BLaER1 treated with 17β-estradiol and CSF1 and Interleukin-3, amounts not matched to agents 10 nM and 100 nM (cell line): Measurements from ENCODE around the gene RETREG2.

Experiments used
- H3K27ac ChIP-seq, 11 experiments: shearing (Covaris generic); formaldehyde crosslinking; 2 replicates each; pipeline ENCODE4 v1.8.1; 2022
- H3K27me3 ChIP-seq, 11 experiments: shearing (Covaris generic); formaldehyde crosslinking; 2 replicates each; pipeline ENCODE4 v1.8.1; 2022
- H3K36me3 ChIP-seq, 11 experiments: shearing (Covaris generic); formaldehyde crosslinking; 2 replicates each; pipeline ENCODE4 v1.8.1; 2022
- H3K4me1 ChIP-seq, 10 experiments: shearing (Covaris generic); formaldehyde crosslinking; 2 replicates each; pipeline ENCODE4 v1.8.1; 2022
- H3K4me2 ChIP-seq, 11 experiments: shearing (Covaris generic); formaldehyde crosslinking; 2 replicates each; pipeline ENCODE4 v1.8.1; 2022
- H3K4me3 ChIP-seq, 10 experiments: shearing (Covaris generic); formaldehyde crosslinking; 2 replicates each; pipeline ENCODE4 v1.8.1; 2022
- H3K9ac ChIP-seq, 11 experiments: shearing (Covaris generic); formaldehyde crosslinking; 2 replicates each; pipeline ENCODE4 v1.8.1; 2022
- H3K9me3 ChIP-seq, 11 experiments: shearing (Covaris generic); formaldehyde crosslinking; replicated peaks in 1 of 11; 2 replicates each; pipeline ENCODE4 v1.8.1; 2022
- H4K20me1 ChIP-seq, 11 experiments: shearing (Covaris generic); formaldehyde crosslinking; 2 replicates each; pipeline ENCODE4 v1.8.1; 2022
- Cebpa-rat ChIP-seq, 11 experiments: shearing (Covaris generic); IDR thresholded peaks; 2 replicates each; pipeline ENCODE4 v1.8.1; 2022

Gene RETREG2

GRCh38 chr2:219180961-219181360 is 2.9 kb downstream of the RETREG2 start:
- no peak overlapping the region for H3K27ac ChIP-seq
- no peaks in the 10 kb centered on the region for H3K9me3 ChIP-seq
- H3K4me1 ChIP-seq: peaks cover 40 to 54% (median 49%) of the 10 kb centered on the region in 10 experiments
- peak overlapping the region in 8 of 11 experiments; percentile 4 to 100 (median 72); a peak in 14 of 22 replicates for H3K4me2 ChIP-seq
- no peaks in the 10 kb centered on the region for H3K27me3 ChIP-seq
- H3K36me3 ChIP-seq: peaks cover 54 to 67% (median 64%) of the 10 kb centered on the region in 11 experiments
- peaks cover 28 to 59% (median 48%) of the 10 kb centered on the region in 11 experiments; a peak in 17 of 22 replicates for H4K20me1 ChIP-seq
- no peak overlapping the region for H3K4me3 ChIP-seq
- TF ChIP-seq Cebpa-rat (IDR thresholded peaks at IDR 0.05): no peak
- peak overlapping the region in 4 of 11 experiments; percentile 5 to 55 (median 34); a peak in 2 of 22 replicates for H3K9ac ChIP-seq

GRCh38 chr2:219181531-219181930 is 3.5 kb downstream of the RETREG2 start:
- peaks cover 40 to 52% (median 48%) of the 10 kb centered on the region in 10 experiments for H3K4me1 ChIP-seq
- H3K4me3 ChIP-seq: peak overlapping the region in 1 of 10 experiments; percentile 37; a peak in 1 of 20 replicates
- H3K27ac ChIP-seq: peak overlapping the region in 7 of 11 experiments; percentile 12 to 54 (median 27); a peak in 7 of 22 replicates
- H3K9ac ChIP-seq: peak overlapping the region in 10 of 11 experiments; percentile 4 to 65 (median 42); a peak in 11 of 22 replicates
- no peak for TF ChIP-seq Cebpa-rat (IDR thresholded peaks at IDR 0.05)
- H3K27me3 ChIP-seq: no peaks in the 10 kb centered on the region
- no peaks in the 10 kb centered on the region for H3K9me3 ChIP-seq
- H3K4me2 ChIP-seq: peak overlapping the region; percentile 14 to 100 (median 45); a peak in 20 of 22 replicates
- peaks cover 28 to 58% (median 47%) of the 10 kb centered on the region in 11 experiments; a peak in 17 of 22 replicates for H4K20me1 ChIP-seq
- peaks cover 54 to 69% (median 65%) of the 10 kb centered on the region in 11 experiments for H3K36me3 ChIP-seq

GRCh38 chr2:219182331-219183150 is 4.5 kb downstream of the RETREG2 start:
- peak overlapping the region in 8 of 11 experiments; percentile 12 to 54 (median 32); a peak in 9 of 22 replicates for H3K27ac ChIP-seq

GRCh38 chr2:219183151-219183772 is 5.2 kb downstream of the RETREG2 start:
- Histone ChIP-seq H3K4me2 (peak overlapping the region in 5 of 11 experiments; percentile 65 to 100 (median 91); a peak in 8 of 22 replicates), H3K36me3 (peaks cover 54 to 69% (median 65%) of the 10 kb centered on the region in 11 experiments), H3K9ac (0 out of 22 replicates have a peak overlapping the region, but pooled peaks of 3 of the 11 experiments have one; percentile 0 to 33 (median 26)), H4K20me1 (peaks cover 28 to 58% (median 47%) of the 10 kb centered on the region in 11 experiments; a peak in 17 of 22 replicates), H3K4me1 (peaks cover 39 to 49% (median 45%) of the 10 kb centered on the region in 10 experiments), H3K27me3 (no peaks in the 10 kb centered on the region), H3K4me3 (no peak overlapping the region), H3K9me3 (no peaks in the 10 kb centered on the region), H3K27ac (no peak overlapping the region)
- TF ChIP-seq Cebpa-rat (IDR thresholded peaks at IDR 0.05): no peak

More at GRCh38 chr2:219182331-219183150, 4.5 kb downstream of the RETREG2 start:
- Histone ChIP-seq H3K9ac (peak overlapping the region in 10 of 11 experiments; percentile 4 to 65 (median 39); a peak in 11 of 22 replicates), H4K20me1 (peaks cover 28 to 58% (median 47%) of the 10 kb centered on the region in 11 experiments; a peak in 17 of 22 replicates), H3K4me3 (peak overlapping the region in 3 of 10 experiments; percentile 25 to 37 (median 30); a peak in 4 of 20 replicates), H3K4me1 (peaks cover 40 to 49% (median 45%) of the 10 kb centered on the region in 10 experiments), H3K9me3 (no peaks in the 10 kb centered on the region), H3K36me3 (peaks cover 54 to 69% (median 65%) of the 10 kb centered on the region in 11 experiments), H3K27me3 (no peaks in the 10 kb centered on the region), H3K4me2 (peak overlapping the region; percentile 14 to 100 (median 45); a peak in 20 of 22 replicates)
- no peak for TF ChIP-seq Cebpa-rat (IDR thresholded peaks at IDR 0.05)

- Histone ChIP-seq H3K9ac (no peak overlapping the region), H3K36me3 (peaks cover 54 to 69% (median 65%) of the 10 kb centered on the region in 11 experiments), H3K9me3 (no peaks in the 10 kb centered on the region), H3K4me3 (no peak overlapping the region), H3K4me2 (no peak overlapping the region), H4K20me1 (peaks cover 22 to 53% (median 43%) of the 10 kb centered on the region in 11 experiments; a peak in 17 of 22 replicates), H3K4me1 (peaks cover 34 to 47% (median 42%) of the 10 kb centered on the region in 10 experiments), H3K27me3 (no peaks in the 10 kb centered on the region), H3K27ac (no peak overlapping the region)
- no peak for TF ChIP-seq Cebpa-rat (IDR thresholded peaks at IDR 0.05)
These were observed 6.0 kb downstream of the RETREG2 start for GRCh38 chr2:219184121-219184520.

- Histone ChIP-seq H3K27me3 (no peaks in the 10 kb centered on the region), H3K4me2 (no peak overlapping the region), H3K27ac (no peak overlapping the region), H3K4me3 (no peak overlapping the region), H3K4me1 (peaks cover 7 to 19% (median 14%) of the 10 kb centered on the region in 10 experiments), H3K9ac (no peak overlapping the region), H3K9me3 (no peaks in the 10 kb centered on the region), H4K20me1 (peaks cover 0 to 25% (median 15%) of the 10 kb centered on the region in 11 experiments; a peak in 12 of 22 replicates), H3K36me3 (peaks cover 29 to 43% (median 39%) of the 10 kb centered on the region in 11 experiments)
- no peak for TF ChIP-seq Cebpa-rat (IDR thresholded peaks at IDR 0.05)
These were observed 8.8 kb downstream of the RETREG2 start for GRCh38 chr2:219186754-219187456.

- Histone ChIP-seq H3K36me3 (no peaks in the 10 kb centered on the region), H3K27ac (no peak overlapping the region), H4K20me1 (no peaks in the 10 kb centered on the region), H3K4me2 (no peak overlapping the region), H3K9me3 (0 out of 22 replicates have a peak, but pooled peaks cover 0 to 4% (median 0%) of the 10 kb centered on the region in 11 experiments), H3K9ac (no peak overlapping the region), H3K4me3 (no peak overlapping the region), H3K27me3 (no peaks in the 10 kb centered on the region), H3K4me1 (no peaks in the 10 kb centered on the region; a peak in 1 of 20 replicates)
- TF ChIP-seq Cebpa-rat (IDR thresholded peaks at IDR 0.05): no peak
These were observed 19.3 kb downstream of the RETREG2 start for GRCh38 chr2:219197388-219197787.

- H3K4me1 ChIP-seq: no peaks in the 10 kb centered on the region; a peak in 1 of 20 replicates
- no peak overlapping the region for H3K4me2 ChIP-seq
- H3K27ac ChIP-seq: no peak overlapping the region
- H3K9me3 ChIP-seq: 0 out of 22 replicates have a peak, but pooled peaks cover 0 to 4% (median 0%) of the 10 kb centered on the region in 11 experiments
- H4K20me1 ChIP-seq: no peaks in the 10 kb centered on the region
- H3K36me3 ChIP-seq: no peaks in the 10 kb centered on the region
- no peak overlapping the region for H3K4me3 ChIP-seq
- no peaks in the 10 kb centered on the region for H3K27me3 ChIP-seq
- TF ChIP-seq Cebpa-rat (IDR thresholded peaks at IDR 0.05): no peak
- no peak overlapping the region for H3K9ac ChIP-seq
These were observed 20.9 kb downstream of the RETREG2 start for GRCh38 chr2:219198974-219199373.
